H9 (cell line): ENCODE measurements around the gene TPRG1. TPM values are rescaled to one million over a fixed set of nuclear protein-coding genes. Genes with fewer than 3 reads are reported as not detected.

ENCODE experiments used
- DNase-seq: peaks from one replicate; pipeline ENCODE4 v3.0.0-alpha.2; 2017
- H2AFZ ChIP-seq: one replicate; pipeline ENCODE4 v1.6.1; 2013; ENCODE audit warnings: mild to moderate bottlenecking, low read length, control low read depth, moderate library complexity
- H2AK5ac ChIP-seq: 2 replicates; pipeline ENCODE4 v1.6.1; 2013; ENCODE audit warnings: low read length, control low read depth, mixed read lengths; ENCODE audit not compliant: insufficient read length
- H2BK120ac ChIP-seq: one replicate; pipeline ENCODE4 v1.6.1; 2013; ENCODE audit warnings: low read depth, mild to moderate bottlenecking, low read length, control low read depth, inconsistent platforms; ENCODE audit not compliant: poor library complexity, severe bottlenecking
- H2BK12ac ChIP-seq: 2 replicates; pipeline ENCODE4 v1.6.1; 2013; ENCODE audit warnings: low read length, control low read depth, mixed read lengths, low read depth; ENCODE audit not compliant: insufficient read length
- H2BK15ac ChIP-seq: 2 replicates; pipeline ENCODE4 v1.6.1; 2013; ENCODE audit warnings: low read depth, low read length, control low read depth
- H2BK20ac ChIP-seq: one replicate; pipeline ENCODE4 v1.6.1; 2013; ENCODE audit warnings: low read depth, mild to moderate bottlenecking, low read length, control low read depth, inconsistent platforms; ENCODE audit not compliant: poor library complexity, severe bottlenecking
- H2BK5ac ChIP-seq: 2 replicates; pipeline ENCODE4 v1.6.1; 2013; ENCODE audit warnings: low read length, control low read depth, mixed read lengths; ENCODE audit not compliant: insufficient read length
- H3K14ac ChIP-seq: 2 replicates; pipeline ENCODE4 v1.6.1; 2013; ENCODE audit warnings: low read length, control low read depth; ENCODE audit not compliant: insufficient read depth
- H3K18ac ChIP-seq: 2 replicates; pipeline ENCODE4 v1.6.1; 2013; ENCODE audit warnings: low read depth, mild to moderate bottlenecking, mixed read lengths, low read length, control low read depth; ENCODE audit not compliant: insufficient read length
- H3K23ac ChIP-seq: 2 replicates; pipeline ENCODE4 v1.6.1; 2013; ENCODE audit warnings: low read length, control low read depth, mixed read lengths, low read depth; ENCODE audit not compliant: insufficient read length
- H3K23me2 ChIP-seq: 2 replicates; pipeline ENCODE4 v1.6.1; 2013; ENCODE audit warnings: low read depth, mild to moderate bottlenecking, mixed read lengths, low read length, control low read depth; ENCODE audit not compliant: insufficient read length, poor library complexity, severe bottlenecking
- H3K27ac ChIP-seq: 2 replicates; pipeline ENCODE4 v1.5.1; 2013; ENCODE audit warnings: low read length, control low read depth, mixed read lengths, low read depth; ENCODE audit not compliant: insufficient read length
- H3K27me3 ChIP-seq: 2 replicates; pipeline ENCODE4 v1.6.1; 2013; ENCODE audit warnings: low read length, control low read depth, inconsistent platforms; ENCODE audit not compliant: insufficient read depth
- H3K4ac ChIP-seq: 2 replicates; pipeline ENCODE4 v1.6.1; 2013; ENCODE audit warnings: low read depth, mild to moderate bottlenecking, control low read depth, inconsistent platforms, low read length, moderate library complexity
- H3K4me1 ChIP-seq: 2 replicates; pipeline ENCODE4 v1.6.1; 2013; ENCODE audit warnings: low read length, control low read depth, inconsistent platforms; ENCODE audit not compliant: insufficient read depth
- H3K4me2 ChIP-seq: 2 replicates; pipeline ENCODE4 v1.6.1; 2013; ENCODE audit warnings: low read length, control low read depth, mixed read lengths; ENCODE audit not compliant: insufficient read length, insufficient read depth
- H3K56ac ChIP-seq: 2 replicates; pipeline ENCODE4 v1.6.1; 2013; ENCODE audit warnings: low read depth, mild to moderate bottlenecking, mixed read lengths, low read length, control low read depth; ENCODE audit not compliant: insufficient read length
- H3K79me1 ChIP-seq: 2 replicates; pipeline ENCODE4 v1.6.1; 2013; ENCODE audit warnings: low read depth, mild to moderate bottlenecking, moderate library complexity, low read length, control low read depth, inconsistent platforms; ENCODE audit not compliant: insufficient read depth, poor library complexity, severe bottlenecking
- H3K79me2 ChIP-seq: 2 replicates; pipeline ENCODE4 v1.6.1; 2013; ENCODE audit warnings: low read length, control low read depth, inconsistent platforms; ENCODE audit not compliant: insufficient read depth
- H3K9ac ChIP-seq: 2 replicates; pipeline ENCODE4 v1.6.1; 2013; ENCODE audit warnings: low read length, control low read depth, mixed read lengths; ENCODE audit not compliant: insufficient read length; ENCODE audit errors: extremely low read depth
- H3K9me3 ChIP-seq: one replicate; pipeline ENCODE4 v1.6.1; 2013; ENCODE audit warnings: low read depth, low read length, inconsistent platforms; ENCODE audit not compliant: control insufficient read depth
- H3T11ph ChIP-seq: one replicate; pipeline ENCODE4 v1.6.1; 2013; ENCODE audit warnings: mild to moderate bottlenecking, low read length, control low read depth, inconsistent platforms
- H4K20me1 ChIP-seq: one replicate; pipeline ENCODE4 v1.6.1; 2013; ENCODE audit not compliant: control insufficient read depth, insufficient read length, insufficient read depth
- H4K5ac ChIP-seq: 2 replicates; pipeline ENCODE4 v1.6.1; 2013; ENCODE audit warnings: low read depth, mild to moderate bottlenecking, mixed read lengths, low read length, control low read depth; ENCODE audit not compliant: insufficient read length
- H4K8ac ChIP-seq: replicated peaks from 2 replicates; pipeline ENCODE4 v1.6.1; 2013; ENCODE audit warnings: low read length, control low read depth, mixed read lengths, low read depth; ENCODE audit not compliant: insufficient read length
- H4K91ac ChIP-seq: 2 replicates; pipeline ENCODE4 v1.6.1; 2013; ENCODE audit warnings: low read depth, mild to moderate bottlenecking, moderate library complexity, mixed read lengths, low read length, control low read depth; ENCODE audit not compliant: insufficient read length
- H3K27ac Mint-ChIP-seq, 3 experiments: 2 replicates in 2 of 3; 3 replicates in 1 of 3; pipeline ENCODE4 v1.8.0; 2020 to 2021; ENCODE audit warnings: mixed read lengths in 3 of 3, mild to moderate bottlenecking in 1 of 3, moderate library complexity in 1 of 3
- H3K27me3 Mint-ChIP-seq: 2 replicates; pipeline ENCODE4 v1.8.0; 2021; ENCODE audit warnings: low read depth, mild to moderate bottlenecking, moderate library complexity, mixed read lengths
- H3K36me3 Mint-ChIP-seq, 3 experiments: 2 replicates in 2 of 3; 3 replicates in 1 of 3; pipeline ENCODE4 v1.8.0; 2020 to 2021; ENCODE audit warnings: low read depth in 3 of 3, mixed read lengths in 3 of 3; ENCODE audit not compliant: insufficient read depth in 1 of 3
- H3K4me1 Mint-ChIP-seq, 2 experiments: 2 replicates each; pipeline ENCODE4 v1.8.0; 2020; ENCODE audit warnings: mixed read lengths in 2 of 2
- H3K4me3 Mint-ChIP-seq, 2 experiments: 2 replicates in 1 of 2; 3 replicates in 1 of 2; pipeline ENCODE4 v1.8.0; 2020 to 2021; ENCODE audit warnings: mild to moderate bottlenecking in 2 of 2, mixed read lengths in 2 of 2, moderate library complexity in 1 of 2
- H3K9me3 Mint-ChIP-seq, 2 experiments: 2 replicates in 1 of 2; 3 replicates in 1 of 2; pipeline ENCODE4 v1.8.0; 2020; ENCODE audit warnings: mild to moderate bottlenecking in 2 of 2, mixed read lengths in 2 of 2, moderate library complexity in 1 of 2
- WGBS: extraction: QIAGEN DNeasy Blood & Tissue Kit; methylation state at CpG from one replicate; pipeline ENCODE4 v1.1.7; 2013; ENCODE audit warnings: missing lambda C conversion rate, low lambda C conversion rate, mixed read lengths; ENCODE audit not compliant: insufficient read length; ENCODE audit errors: extremely low coverage; 5-methylcytosine and 5-hydroxymethylcytosine counted together
- total RNA-seq: library from RNA; stranded (reverse); gene quantifications from 2 replicates; pipeline ENCODE4 v1.2.1, GENCODE V29; 2021
- TF ChIP-seq, protein P1 (sequence below): fragments of 200-600 bp; sonication (generic); conservative IDR thresholded peaks from 3 replicates; pipeline ENCODE4 v1.8.0; 2021; ENCODE audit warnings: antibody characterized with exemption, mild to moderate bottlenecking

TPRG1 gene
- total RNA-seq, 1 experiment from 2014 or later, result 0.66 TPM

DNA sequence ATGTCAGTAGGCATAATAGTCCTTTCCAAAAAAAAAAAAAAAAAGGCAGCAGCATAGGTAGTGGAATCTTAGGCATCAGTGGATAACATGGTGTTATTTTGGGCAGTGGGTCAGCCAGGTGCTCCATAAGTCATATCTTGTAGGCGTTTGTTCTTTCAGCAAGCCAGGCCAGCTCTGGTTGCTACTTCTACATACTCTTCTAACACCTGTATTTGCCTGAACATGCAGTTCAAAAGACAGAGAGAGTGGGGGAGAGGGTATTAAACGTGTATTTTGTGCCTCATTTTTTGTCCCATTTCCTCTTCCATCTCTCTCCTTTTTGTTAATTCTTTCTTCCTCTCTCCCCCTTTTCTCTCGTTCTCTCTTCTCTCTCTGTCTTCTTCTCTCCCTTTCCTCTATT lies 110.4 kb downstream of the TPRG1 start:
- no peak overlapping the region for H3K23ac ChIP-seq
- H3K27me3 ChIP-seq, result no peaks in the 10 kb centered on the region
- H2BK12ac ChIP-seq, result no peak overlapping the region
- H2AK5ac ChIP-seq, result no peak overlapping the region
- Mint-ChIP-seq H3K4me1 (peaks cover 5 to 7% of the 10 kb centered on the region in 2 experiments; a peak in 3 of 4 replicates), H3K27ac (no peak overlapping the region; a peak in 1 of 7 replicates), H3K36me3 (no peaks in the 10 kb centered on the region), H3K27me3 (no peaks in the 10 kb centered on the region), H3K4me3 (no peak overlapping the region), H3K9me3 (no peaks in the 10 kb centered on the region)
- TF ChIP-seq, protein P1, sequence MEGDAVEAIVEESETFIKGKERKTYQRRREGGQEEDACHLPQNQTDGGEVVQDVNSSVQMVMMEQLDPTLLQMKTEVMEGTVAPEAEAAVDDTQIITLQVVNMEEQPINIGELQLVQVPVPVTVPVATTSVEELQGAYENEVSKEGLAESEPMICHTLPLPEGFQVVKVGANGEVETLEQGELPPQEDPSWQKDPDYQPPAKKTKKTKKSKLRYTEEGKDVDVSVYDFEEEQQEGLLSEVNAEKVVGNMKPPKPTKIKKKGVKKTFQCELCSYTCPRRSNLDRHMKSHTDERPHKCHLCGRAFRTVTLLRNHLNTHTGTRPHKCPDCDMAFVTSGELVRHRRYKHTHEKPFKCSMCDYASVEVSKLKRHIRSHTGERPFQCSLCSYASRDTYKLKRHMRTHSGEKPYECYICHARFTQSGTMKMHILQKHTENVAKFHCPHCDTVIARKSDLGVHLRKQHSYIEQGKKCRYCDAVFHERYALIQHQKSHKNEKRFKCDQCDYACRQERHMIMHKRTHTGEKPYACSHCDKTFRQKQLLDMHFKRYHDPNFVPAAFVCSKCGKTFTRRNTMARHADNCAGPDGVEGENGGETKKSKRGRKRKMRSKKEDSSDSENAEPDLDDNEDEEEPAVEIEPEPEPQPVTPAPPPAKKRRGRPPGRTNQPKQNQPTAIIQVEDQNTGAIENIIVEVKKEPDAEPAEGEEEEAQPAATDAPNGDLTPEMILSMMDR, result no peak
- H4K91ac ChIP-seq, result no peak overlapping the region
- H3K9ac ChIP-seq, result no peak overlapping the region
- no peaks in the 10 kb centered on the region for H4K20me1 ChIP-seq
- H3K14ac ChIP-seq, result no peak overlapping the region
- no peaks in the 10 kb centered on the region for H3K4me1 ChIP-seq
- H3K4me2 ChIP-seq, result no peak overlapping the region
- H2BK120ac ChIP-seq, result no peak overlapping the region
- WGBS, result no CpG with 5 or more reads among the region's 3 CpGs
- H3K79me2 ChIP-seq, result no peaks in the 10 kb centered on the region
- H3K9me3 ChIP-seq, result no peaks in the 10 kb centered on the region
- H3K23me2 ChIP-seq, result no peaks in the 10 kb centered on the region
- no peak overlapping the region for H2BK20ac ChIP-seq
- no peak for DNase-seq
- no peak overlapping the region for H2BK5ac ChIP-seq
- no peak overlapping the region for H4K8ac ChIP-seq
- H3K79me1 ChIP-seq, result no peaks in the 10 kb centered on the region
- no peak overlapping the region for H3K18ac ChIP-seq
- H3K4ac ChIP-seq, result no peak overlapping the region
- no peak overlapping the region for H3T11ph ChIP-seq
- H3K56ac ChIP-seq, result no peak overlapping the region
- H2BK15ac ChIP-seq, result no peak overlapping the region
- H4K5ac ChIP-seq, result no peak overlapping the region
- no peak overlapping the region for H3K27ac ChIP-seq
- H2AFZ ChIP-seq, result no peak overlapping the region
